MV-4-11 (cell line): Measurements from ENCODE around the gene CLIC1.

ENCODE experiments used
- DNase-seq: peaks from one replicate; lab custom pipeline; 2025; lab: John Stamatoyannopoulos, UW

The CLIC1 gene

GRCh38 chr6:31701666-31702404, 34.5 kb downstream of the CLIC1 start:
- DNase-seq, result no peak

GRCh38 chr6:31700740-31701401, 35.5 kb downstream of the CLIC1 start:
- no peak for DNase-seq

- DNase-seq, result no peak
These were observed 38.8 kb downstream of the CLIC1 start for GRCh38 chr6:31697555-31697954.

GRCh38 chr6:31693535-31693934, 42.8 kb downstream of the CLIC1 start:
- DNase-seq, result no peak

- no peak for DNase-seq
These were observed 43.4 kb downstream of the CLIC1 start for GRCh38 chr6:31692886-31693285.

- no peak for DNase-seq
These were observed 44.0 kb downstream of the CLIC1 start for GRCh38 chr6:31692353-31692752.

GRCh38 chr6:31691564-31692108, 44.7 kb downstream of the CLIC1 start:
- DNase-seq, result no peak

- DNase-seq, result no peak
These were observed 45.3 kb downstream of the CLIC1 start for GRCh38 chr6:31691078-31691463.

- no peak for DNase-seq
These were observed 45.9 kb downstream of the CLIC1 start for GRCh38 chr6:31690231-31691077.

- DNase-seq, result no peak
These were observed 46.9 kb downstream of the CLIC1 start for GRCh38 chr6:31689249-31690110.

GRCh38 chr6:31687860-31688693, 48.3 kb downstream of the CLIC1 start:
- no peak for DNase-seq

GRCh38 chr6:31687321-31687720, 49.0 kb downstream of the CLIC1 start:
- DNase-seq, result no peak

GRCh38 chr6:31686483-31686882, 49.8 kb downstream of the CLIC1 start:
- no peak for DNase-seq

- no peak for DNase-seq
These were observed 52.7 kb downstream of the CLIC1 start for GRCh38 chr6:31683591-31683990.

GRCh38 chr6:31681135-31681671, 55.1 kb downstream of the CLIC1 start:
- peak; percentile 11 for DNase-seq
